Fibroblast of skin of left biceps (primary cell): ENCODE data around the gene MAS1L.

ENCODE experiments used
- DNase-seq, 2 experiments: peaks; one replicate each; pipeline ENCODE4 v3.0.0-alpha.2; 2013; ENCODE audit warnings: low read depth in 2 of 2

MAS1L gene, protein sequence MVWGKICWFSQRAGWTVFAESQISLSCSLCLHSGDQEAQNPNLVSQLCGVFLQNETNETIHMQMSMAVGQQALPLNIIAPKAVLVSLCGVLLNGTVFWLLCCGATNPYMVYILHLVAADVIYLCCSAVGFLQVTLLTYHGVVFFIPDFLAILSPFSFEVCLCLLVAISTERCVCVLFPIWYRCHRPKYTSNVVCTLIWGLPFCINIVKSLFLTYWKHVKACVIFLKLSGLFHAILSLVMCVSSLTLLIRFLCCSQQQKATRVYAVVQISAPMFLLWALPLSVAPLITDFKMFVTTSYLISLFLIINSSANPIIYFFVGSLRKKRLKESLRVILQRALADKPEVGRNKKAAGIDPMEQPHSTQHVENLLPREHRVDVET

DNA sequence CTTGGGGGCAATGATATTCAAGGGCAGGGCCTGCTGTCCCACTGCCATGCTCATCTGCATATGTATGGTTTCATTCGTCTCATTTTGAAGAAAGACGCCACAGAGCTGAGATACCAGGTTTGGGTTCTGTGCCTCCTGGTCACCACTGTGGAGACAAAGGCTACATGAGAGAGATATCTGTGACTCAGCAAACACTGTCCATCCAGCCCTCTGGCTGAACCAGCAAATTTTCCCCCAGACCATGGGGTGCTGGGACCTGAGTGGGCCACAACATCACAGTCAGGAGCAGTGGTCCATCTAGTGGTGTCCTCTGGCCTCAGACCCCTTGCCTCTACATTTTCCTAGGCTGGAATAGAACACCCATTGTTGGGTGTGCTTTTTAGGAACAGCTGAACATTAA, at the start of gene MAS1L:
MAS1L (minus strand) TSS at position 297 of the 400 bp plus-strand sequence; CDS start at position 243, 54 bp downstream.
- no peak for DNase-seq

DNA sequence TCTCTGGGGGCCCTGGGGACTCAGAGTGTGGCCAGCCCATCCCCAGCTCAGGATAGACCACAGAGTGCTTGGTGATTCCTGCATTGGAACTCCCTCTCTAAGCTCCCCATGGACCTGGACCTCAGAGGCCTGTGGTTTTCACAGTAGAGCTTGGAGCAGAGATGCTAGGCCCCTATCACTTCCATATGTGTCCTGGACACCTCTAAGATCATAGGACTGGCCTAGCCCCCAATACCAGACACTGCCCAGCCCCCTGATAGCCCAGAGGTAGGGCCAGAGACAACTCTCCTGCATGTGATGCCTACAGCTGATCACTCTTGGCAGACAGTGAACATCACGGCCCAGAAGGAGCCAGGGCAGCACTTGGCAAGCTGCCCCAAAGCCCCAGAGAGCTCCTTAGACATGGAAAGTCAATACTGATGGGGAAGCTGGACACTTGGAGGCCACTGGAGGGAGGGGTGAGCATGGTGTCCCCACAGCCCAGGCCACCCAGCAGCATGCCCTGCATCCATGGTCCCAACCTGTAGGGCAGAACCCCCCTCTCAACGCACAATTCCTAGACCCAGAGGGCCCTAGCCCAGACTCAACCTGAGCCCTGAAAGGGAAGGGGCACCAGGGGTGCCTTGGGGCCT, 44.7 kb upstream of the MAS1L start:
- no peak for DNase-seq

DNA sequence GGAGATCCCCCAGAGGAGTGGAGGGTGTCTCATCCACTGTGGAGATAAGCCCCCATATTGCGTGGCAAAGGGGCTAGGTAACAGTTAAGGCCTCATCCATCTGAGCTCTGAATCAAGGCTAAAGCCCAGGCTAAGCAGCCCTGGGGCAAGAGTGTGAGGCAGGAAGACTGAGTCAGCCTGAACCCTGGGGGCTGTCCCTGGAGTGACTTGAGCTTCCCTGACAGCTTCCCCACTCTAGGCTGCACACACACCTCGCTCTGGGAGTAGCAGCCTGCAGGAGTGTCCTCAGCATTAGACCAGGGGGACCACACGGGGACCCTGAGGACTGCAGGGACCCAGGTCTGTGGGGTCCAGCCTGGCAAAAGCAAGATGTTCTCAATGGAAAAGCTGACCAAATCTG, 43.9 kb upstream of the MAS1L start:
- DNase-seq, result no peak

DNA sequence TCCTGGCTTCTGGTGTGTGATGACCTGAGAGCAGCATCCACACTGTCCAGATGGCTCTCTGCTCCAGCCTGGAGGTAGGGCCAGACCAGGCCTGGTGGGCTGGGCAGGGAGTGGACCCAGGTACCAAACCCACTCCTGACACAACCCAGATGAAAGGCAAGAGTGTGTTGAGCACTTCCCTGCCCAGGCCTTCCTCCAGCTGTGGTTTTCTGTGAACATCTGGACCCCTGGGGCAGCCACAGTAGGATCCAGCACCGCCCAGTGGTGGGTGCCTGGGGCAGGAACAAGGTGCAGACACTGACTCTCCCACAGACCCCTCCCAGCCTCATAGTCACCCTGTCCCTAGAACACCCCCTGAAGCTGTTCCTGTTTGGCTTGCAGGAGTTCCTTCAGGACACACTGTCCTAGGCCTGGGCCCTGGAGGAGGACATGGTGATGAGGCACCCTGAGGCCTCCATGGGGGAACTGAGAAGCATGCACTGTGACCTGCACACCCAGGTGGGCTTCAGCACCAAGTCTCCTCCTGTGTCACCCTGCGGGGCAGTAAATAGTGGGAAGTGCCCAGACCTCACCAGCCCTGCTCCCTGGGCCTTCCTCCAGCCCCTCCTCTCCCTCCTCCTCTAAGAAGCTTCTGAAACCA, 43.0 kb upstream of the MAS1L start:
- no peak for DNase-seq

DNA sequence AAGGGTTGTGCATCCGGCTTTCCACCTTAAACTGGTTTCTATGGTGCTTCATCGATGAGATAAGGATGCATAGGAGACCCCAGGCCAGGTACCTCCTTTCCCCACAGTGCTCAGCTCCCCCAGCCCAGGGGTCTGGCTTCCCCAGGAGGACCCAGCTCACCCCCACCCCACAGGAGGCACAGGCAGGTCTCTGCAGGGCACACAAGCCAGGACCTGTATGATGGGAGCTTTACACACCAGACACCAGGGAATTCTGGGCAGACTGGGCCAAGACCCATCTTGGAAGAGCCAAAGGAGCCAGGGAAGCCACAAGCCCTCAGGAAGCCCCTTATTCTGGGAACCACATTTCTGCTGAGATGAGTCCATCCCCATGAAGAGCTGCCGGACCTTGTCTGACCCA, 42.2 kb upstream of the MAS1L start:
- DNase-seq, result no peak

DNA sequence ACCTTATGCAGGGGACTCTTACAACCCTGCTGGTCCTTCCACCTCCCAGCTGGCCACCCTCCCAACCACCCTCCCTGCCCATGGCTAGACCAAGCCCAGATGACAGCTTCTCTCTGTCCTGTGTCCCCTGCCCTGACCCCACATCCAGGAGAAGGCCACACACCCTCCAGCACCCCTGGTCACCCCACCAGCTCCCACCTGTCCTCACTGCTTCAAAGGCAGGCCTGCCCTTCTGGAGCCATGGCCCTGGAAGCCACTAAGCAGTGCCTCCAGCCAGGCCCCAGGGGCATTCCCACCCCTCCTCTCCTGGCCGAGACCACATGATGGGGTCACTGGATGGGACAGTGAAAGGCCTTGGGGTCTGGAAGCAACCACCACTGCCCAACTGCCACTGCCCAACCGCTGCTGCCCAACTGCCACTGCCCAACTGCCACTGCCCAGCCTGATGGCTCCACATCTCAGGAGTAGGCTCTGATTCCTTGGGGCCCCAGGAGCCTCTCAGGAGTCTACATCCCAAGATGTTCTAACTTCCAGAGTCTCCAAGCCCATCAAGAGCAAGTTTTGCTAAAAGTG, 41.3 kb upstream of the MAS1L start:
- no peak for DNase-seq

DNA sequence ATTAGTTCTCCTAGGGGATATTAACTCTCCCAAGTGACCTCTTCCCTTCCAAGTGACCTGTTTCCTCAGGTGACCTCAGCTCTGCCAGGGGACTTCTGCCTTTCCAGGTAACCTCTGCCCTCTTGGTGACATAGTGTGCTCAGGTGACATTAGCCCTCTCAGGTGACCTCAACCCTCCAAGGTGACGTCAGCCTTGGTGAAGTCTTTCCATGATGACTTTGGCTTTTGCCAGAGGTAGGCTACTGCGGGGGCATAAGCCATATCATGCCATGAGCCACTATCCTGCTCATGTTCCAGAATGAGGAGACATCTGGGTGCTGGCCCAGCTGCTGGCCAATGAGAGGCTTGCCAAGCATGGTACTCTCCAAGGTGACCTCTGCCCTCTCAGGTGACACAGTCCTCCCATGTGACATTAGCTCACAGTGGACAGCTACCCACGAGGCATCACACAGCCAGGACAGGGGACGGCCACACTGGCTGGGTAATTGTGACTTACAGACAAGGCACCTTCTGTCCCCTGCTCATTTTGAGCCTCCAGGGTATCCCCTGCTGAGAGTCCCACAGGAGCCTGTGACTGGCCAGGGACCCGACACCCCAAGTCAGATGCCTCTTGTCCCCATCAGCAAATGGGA, 40.7 kb upstream of the MAS1L start:
- DNase-seq, result no peak

DNA sequence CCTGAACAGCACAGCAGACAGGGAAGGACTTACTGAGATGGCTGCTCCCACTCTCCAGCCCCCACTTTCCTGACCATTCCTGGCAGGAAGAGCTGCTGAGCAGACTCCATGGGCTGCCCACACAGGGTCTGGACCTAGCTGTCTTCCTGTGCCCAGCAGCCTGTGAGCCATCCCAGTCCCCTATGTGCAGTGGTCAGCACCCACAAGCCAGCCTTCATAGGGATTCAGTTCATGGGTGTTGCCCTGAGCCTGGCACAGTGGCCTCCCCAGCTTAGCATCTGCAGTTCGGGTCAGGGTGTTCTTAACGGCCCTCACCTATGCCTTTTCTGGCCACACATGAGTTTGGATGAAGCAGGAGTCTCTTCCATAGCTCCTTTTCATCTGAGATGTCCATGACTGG, 39.8 kb upstream of the MAS1L start:
- DNase-seq, result no peak

DNA sequence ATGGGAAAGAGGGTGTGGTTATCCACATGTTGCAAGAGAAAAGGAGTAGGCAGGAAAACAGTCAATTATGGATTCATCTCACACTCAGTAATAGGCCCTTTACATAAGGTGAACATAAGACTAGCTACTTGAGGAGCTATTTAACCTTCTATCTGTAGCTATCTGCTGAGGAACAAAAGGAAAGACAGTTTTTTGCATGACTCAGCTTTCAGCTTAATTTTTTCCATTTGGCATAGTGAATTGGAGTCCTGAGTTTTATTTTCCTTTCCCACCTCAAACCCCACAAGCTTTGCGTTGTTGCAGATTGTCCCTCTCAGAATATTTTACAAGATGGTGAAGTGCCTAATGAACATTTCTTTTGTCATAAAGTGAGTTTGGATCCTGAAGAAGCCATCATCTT, 39.4 kb upstream of the MAS1L start:
- no peak for DNase-seq

DNA sequence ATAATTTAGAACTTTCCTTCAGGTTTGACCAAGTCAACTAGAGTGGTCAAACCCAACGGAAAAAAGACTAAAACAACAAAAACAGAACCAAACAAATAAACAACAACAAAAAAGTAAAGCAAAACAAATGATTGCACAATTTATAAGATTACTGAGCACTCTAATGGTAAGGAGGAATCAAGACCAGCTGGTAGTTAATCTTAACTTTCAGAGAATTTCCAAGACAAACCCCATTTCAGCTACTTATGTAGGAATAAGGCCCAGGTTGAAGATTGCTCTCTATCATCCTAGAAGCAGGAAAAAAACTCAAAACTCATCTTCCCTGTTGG, 37.5 kb upstream of the MAS1L start:
- DNase-seq, result no peak

DNA sequence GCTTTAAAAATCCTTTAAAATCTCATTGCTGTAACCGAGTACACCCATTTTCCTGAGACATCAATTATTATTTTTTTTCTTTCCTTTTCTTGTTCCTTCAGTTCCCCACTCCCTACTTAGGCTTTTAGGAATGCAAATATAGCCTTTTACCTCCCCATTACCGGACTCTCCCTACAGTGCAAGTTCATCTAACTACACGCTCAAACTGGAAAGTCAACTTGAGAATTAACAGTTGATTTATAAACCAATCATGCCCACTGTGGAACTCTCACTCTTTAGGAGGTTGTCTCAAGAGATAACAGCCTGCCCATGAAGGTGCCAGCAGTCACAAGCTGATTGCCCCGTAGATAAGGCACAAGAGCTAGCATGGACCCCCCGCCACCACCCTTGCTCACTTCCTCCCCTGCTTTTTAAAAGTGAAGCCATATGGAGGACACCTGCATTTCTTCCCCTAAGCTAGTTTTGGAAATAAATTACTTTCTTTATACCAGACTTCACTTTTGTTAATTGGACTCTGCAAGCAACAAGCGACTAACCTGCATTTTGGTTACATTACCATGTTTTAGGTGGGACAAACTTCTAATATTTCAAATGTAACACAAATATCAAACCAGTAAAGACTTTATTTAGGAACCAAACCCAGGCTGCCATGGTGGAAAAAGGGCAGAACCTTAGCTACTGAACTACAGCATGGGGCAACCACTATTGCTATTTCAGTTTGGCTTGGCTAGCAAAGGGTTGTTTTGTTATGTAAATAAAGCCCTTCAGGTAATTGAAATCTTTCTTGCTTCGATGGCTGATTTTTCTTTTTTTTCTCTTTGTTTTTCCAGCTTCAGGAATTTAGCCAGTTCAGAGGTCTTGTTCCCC, 36.9 kb upstream of the MAS1L start:
- DNase-seq, result no peak

DNA sequence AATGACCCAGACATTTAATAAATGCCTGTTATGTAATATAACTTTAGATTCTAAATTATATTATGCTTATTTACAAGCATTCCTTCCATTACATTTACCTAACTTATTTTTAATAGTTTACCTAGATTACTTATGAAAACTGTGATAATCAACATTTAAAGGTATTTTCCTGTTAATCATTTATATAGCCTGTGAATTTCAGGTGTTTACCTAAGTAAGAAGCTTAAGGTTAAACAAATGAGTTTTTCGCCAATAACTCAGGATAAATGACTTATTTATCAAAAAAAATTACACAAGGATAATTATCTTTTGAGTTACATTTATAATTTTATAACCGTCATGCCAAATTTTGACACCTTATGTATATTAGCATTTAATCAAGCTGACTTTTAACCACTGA, 36.3 kb upstream of the MAS1L start:
- no peak for DNase-seq

DNA sequence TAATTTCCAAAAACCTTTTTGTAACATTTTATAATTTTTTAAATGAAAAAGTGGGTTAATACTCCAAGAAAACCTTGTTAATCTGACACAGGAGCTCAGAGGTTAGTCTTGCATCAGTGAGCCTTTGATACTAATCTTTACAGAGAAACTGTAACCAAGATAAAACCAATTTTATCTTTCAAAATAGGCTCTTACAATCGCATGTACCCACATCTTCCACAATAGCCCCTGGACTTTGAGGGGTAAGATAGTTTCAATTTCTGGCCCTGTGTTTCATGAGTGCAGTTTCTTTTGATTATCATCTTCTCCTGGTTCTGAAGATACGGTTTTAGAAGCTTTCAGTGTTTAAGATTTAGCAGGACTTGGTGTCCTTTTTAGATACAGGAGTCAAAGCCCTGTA, 34.5 kb upstream of the MAS1L start:
- DNase-seq, result no peak

DNA sequence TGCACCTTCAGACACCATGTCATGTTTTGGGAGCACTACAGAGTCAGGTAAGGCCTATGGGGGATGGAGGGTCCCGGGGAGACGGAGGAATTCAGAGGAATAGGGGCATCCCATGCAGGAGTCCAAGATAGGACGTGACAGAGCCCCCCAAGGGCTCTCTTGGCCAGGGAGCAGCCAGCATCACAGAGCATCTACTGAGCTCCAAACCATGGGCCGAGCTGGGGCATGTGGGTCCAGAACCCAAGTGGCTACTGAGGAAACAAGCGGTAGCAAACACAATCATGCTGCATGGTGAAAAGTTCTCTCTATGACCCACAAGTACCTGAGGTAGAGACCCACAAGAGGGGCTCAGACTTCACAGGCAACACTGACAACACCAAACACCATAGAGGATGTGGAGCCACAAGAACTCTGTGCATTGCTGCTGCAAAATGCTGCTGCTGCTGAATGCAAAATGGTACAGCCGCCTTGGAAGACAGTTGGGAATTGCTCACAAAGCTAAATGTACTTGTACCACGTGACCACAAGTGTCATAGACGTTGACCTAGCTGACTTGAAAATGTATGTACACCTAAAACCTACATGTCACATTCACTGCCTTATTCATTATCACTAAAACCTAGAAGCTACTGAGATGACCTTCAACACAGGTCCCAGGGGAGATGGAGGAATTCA, 33.4 kb upstream of the MAS1L start:
- DNase-seq, result no peak

DNA sequence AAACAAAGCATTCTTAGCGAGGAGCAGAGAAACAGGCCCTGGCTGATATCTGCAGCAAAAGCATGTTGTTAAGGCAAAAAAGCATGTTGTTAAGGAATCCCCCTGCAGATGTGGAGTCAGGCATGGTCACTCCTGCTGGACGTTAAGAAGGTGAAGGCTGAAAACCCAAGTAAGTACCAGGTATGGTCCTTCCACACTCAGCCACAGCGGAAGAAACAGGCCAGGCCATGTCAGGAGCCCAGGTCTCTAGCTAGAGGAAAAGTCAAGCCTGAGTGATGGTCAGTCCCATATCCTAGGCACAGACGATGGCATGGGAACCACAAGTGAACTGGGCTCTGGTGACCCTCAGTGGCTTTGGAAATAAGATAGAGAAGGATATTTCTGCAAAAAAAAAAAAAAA, 32.5 kb upstream of the MAS1L start:
- no peak for DNase-seq

DNA sequence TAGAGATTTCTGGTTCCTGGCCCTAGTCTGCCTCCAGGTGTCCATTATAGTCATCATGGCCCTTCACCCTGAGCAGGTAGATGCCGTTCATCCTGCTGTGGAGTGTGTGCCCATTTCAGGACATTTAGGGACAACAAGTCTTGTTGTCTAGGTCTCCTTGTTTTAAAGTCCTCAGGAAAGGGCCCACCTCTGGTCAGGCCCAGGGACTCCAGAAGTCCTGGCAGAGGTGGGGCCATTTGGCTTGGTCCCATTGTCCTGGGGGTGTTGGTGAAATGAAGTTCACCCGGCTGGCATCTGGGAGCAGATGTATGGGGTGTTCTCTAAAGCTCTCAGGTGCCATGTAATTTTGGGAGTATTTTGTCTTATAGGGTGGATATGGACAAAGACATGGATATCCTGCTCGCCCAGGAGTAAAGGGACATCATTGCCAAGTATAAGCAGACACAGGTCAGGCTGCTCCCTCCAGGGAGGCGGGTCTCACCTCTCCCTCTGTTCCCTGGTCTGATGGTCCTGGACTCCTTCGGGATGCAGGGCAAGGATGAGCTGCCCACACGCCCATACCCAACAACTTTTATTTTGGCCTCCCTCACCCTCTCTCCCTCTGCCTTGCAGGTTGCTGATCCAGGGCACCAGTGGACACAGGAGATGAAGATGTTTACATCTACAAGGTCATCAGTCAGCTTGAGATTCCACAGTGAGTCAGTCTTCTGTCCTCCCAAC, 31.7 kb upstream of the MAS1L start:
- no peak for DNase-seq

DNA sequence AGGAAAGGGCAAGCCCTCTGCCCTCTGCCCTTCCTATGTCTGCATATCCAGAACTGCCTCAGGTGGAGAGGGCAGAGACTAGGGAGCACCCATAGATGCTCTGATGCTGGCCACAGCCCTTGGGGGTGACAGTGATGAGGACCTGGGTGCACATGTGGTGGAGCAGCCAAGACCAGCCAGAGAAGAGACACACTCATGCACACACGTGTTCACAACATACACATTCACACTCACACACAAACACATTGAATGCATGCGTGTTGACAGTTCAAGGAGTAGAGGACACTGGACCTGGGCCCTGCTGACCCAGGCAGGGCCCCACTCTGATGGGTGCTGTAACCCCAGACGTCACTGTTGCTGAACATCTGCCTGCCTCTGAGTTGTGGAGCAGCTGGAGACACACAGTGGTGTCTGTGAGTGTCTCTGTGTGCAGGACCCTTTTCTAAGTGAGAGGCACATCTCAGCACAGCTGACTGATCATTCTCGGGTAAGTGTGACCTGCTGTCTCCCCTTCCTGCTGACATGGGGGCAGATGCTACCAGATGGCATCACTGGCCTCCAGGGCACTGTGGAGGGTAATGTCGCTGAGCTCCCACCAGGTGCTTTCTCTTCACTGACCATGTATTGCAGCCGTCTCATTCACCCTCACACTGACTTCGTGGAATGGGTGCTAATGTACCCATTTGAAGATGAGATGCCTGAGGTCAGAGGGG, 30.1 kb upstream of the MAS1L start:
- no peak for DNase-seq

DNA sequence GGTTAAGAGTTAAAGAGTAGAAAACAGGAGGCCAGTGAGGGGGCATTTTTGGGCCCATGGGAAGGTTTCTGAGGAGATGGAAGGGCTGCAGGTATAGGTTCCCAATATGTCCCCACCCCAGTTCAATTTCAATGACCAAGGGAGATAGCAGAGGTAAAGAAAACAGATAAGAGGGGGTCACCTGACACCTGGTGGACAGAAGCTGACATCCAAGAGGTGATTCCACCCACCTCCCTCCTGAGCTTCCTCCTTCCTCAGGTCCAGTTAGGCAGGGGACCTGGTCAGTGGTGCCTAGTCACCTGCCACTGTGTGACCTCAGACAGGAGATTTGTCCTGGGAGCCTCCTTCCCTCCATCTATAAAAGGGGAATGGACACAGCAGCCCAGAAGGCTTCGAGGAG, 29.5 kb upstream of the MAS1L start:
- DNase-seq, result no peak

DNA sequence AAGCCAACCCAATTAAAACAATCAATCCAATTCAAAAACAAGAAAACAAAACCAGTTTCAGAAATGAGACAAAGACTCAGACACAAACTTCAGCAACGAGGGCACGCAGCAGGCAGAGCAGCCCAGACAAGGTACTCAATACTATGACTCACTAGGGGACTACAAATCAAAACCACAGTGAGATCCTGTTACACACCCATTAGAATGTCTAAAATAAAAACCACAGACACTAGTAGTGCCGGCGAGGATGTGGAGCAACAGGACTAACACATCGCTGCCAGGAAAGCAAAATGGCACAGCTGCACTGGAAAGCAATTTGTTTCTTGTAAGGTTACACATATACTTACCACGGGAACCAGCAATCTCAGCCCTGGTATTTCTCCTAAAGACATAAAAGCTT, 28.4 kb upstream of the MAS1L start:
- DNase-seq, result no peak
